H9 (cell line): ENCODE results near the gene ADRM1. TPM values are rescaled to one million over a fixed set of nuclear protein-coding genes. Genes with fewer than 3 reads are reported as not detected.

ENCODE experiments used
- DNase-seq: peaks from one replicate; pipeline ENCODE4 v3.0.0-alpha.2; 2017
- H2AFZ ChIP-seq: one replicate; pipeline ENCODE4 v1.6.1; 2013; ENCODE audit warnings: mild to moderate bottlenecking, low read length, control low read depth, moderate library complexity
- H2AK5ac ChIP-seq: 2 replicates; pipeline ENCODE4 v1.6.1; 2013; ENCODE audit warnings: low read length, control low read depth, mixed read lengths; ENCODE audit not compliant: insufficient read length
- H2BK120ac ChIP-seq: one replicate; pipeline ENCODE4 v1.6.1; 2013; ENCODE audit warnings: low read depth, mild to moderate bottlenecking, low read length, control low read depth, inconsistent platforms; ENCODE audit not compliant: poor library complexity, severe bottlenecking
- H2BK12ac ChIP-seq: 2 replicates; pipeline ENCODE4 v1.6.1; 2013; ENCODE audit warnings: low read length, control low read depth, mixed read lengths, low read depth; ENCODE audit not compliant: insufficient read length
- H2BK15ac ChIP-seq: 2 replicates; pipeline ENCODE4 v1.6.1; 2013; ENCODE audit warnings: low read depth, low read length, control low read depth
- H2BK20ac ChIP-seq: one replicate; pipeline ENCODE4 v1.6.1; 2013; ENCODE audit warnings: low read depth, mild to moderate bottlenecking, low read length, control low read depth, inconsistent platforms; ENCODE audit not compliant: poor library complexity, severe bottlenecking
- H2BK5ac ChIP-seq: 2 replicates; pipeline ENCODE4 v1.6.1; 2013; ENCODE audit warnings: low read length, control low read depth, mixed read lengths; ENCODE audit not compliant: insufficient read length
- H3K14ac ChIP-seq: 2 replicates; pipeline ENCODE4 v1.6.1; 2013; ENCODE audit warnings: low read length, control low read depth; ENCODE audit not compliant: insufficient read depth
- H3K18ac ChIP-seq: 2 replicates; pipeline ENCODE4 v1.6.1; 2013; ENCODE audit warnings: low read depth, mild to moderate bottlenecking, mixed read lengths, low read length, control low read depth; ENCODE audit not compliant: insufficient read length
- H3K23ac ChIP-seq: 2 replicates; pipeline ENCODE4 v1.6.1; 2013; ENCODE audit warnings: low read length, control low read depth, mixed read lengths, low read depth; ENCODE audit not compliant: insufficient read length
- H3K23me2 ChIP-seq: 2 replicates; pipeline ENCODE4 v1.6.1; 2013; ENCODE audit warnings: low read depth, mild to moderate bottlenecking, mixed read lengths, low read length, control low read depth; ENCODE audit not compliant: insufficient read length, poor library complexity, severe bottlenecking
- H3K27ac ChIP-seq: 2 replicates; pipeline ENCODE4 v1.5.1; 2013; ENCODE audit warnings: low read length, control low read depth, mixed read lengths, low read depth; ENCODE audit not compliant: insufficient read length
- H3K27me3 ChIP-seq: 2 replicates; pipeline ENCODE4 v1.6.1; 2013; ENCODE audit warnings: low read length, control low read depth, inconsistent platforms; ENCODE audit not compliant: insufficient read depth
- H3K4ac ChIP-seq: 2 replicates; pipeline ENCODE4 v1.6.1; 2013; ENCODE audit warnings: low read depth, mild to moderate bottlenecking, control low read depth, inconsistent platforms, low read length, moderate library complexity
- H3K4me1 ChIP-seq: 2 replicates; pipeline ENCODE4 v1.6.1; 2013; ENCODE audit warnings: low read length, control low read depth, inconsistent platforms; ENCODE audit not compliant: insufficient read depth
- H3K4me2 ChIP-seq: 2 replicates; pipeline ENCODE4 v1.6.1; 2013; ENCODE audit warnings: low read length, control low read depth, mixed read lengths; ENCODE audit not compliant: insufficient read length, insufficient read depth
- H3K56ac ChIP-seq: 2 replicates; pipeline ENCODE4 v1.6.1; 2013; ENCODE audit warnings: low read depth, mild to moderate bottlenecking, mixed read lengths, low read length, control low read depth; ENCODE audit not compliant: insufficient read length
- H3K79me1 ChIP-seq: 2 replicates; pipeline ENCODE4 v1.6.1; 2013; ENCODE audit warnings: low read depth, mild to moderate bottlenecking, moderate library complexity, low read length, control low read depth, inconsistent platforms; ENCODE audit not compliant: insufficient read depth, poor library complexity, severe bottlenecking
- H3K79me2 ChIP-seq: 2 replicates; pipeline ENCODE4 v1.6.1; 2013; ENCODE audit warnings: low read length, control low read depth, inconsistent platforms; ENCODE audit not compliant: insufficient read depth
- H3K9ac ChIP-seq: 2 replicates; pipeline ENCODE4 v1.6.1; 2013; ENCODE audit warnings: low read length, control low read depth, mixed read lengths; ENCODE audit not compliant: insufficient read length; ENCODE audit errors: extremely low read depth
- H3K9me3 ChIP-seq: one replicate; pipeline ENCODE4 v1.6.1; 2013; ENCODE audit warnings: low read depth, low read length, inconsistent platforms; ENCODE audit not compliant: control insufficient read depth
- H3T11ph ChIP-seq: one replicate; pipeline ENCODE4 v1.6.1; 2013; ENCODE audit warnings: mild to moderate bottlenecking, low read length, control low read depth, inconsistent platforms
- H4K20me1 ChIP-seq: one replicate; pipeline ENCODE4 v1.6.1; 2013; ENCODE audit not compliant: control insufficient read depth, insufficient read length, insufficient read depth
- H4K5ac ChIP-seq: 2 replicates; pipeline ENCODE4 v1.6.1; 2013; ENCODE audit warnings: low read depth, mild to moderate bottlenecking, mixed read lengths, low read length, control low read depth; ENCODE audit not compliant: insufficient read length
- H4K8ac ChIP-seq: replicated peaks from 2 replicates; pipeline ENCODE4 v1.6.1; 2013; ENCODE audit warnings: low read length, control low read depth, mixed read lengths, low read depth; ENCODE audit not compliant: insufficient read length
- H4K91ac ChIP-seq: 2 replicates; pipeline ENCODE4 v1.6.1; 2013; ENCODE audit warnings: low read depth, mild to moderate bottlenecking, moderate library complexity, mixed read lengths, low read length, control low read depth; ENCODE audit not compliant: insufficient read length
- H3K27ac Mint-ChIP-seq, 3 experiments: 2 replicates in 2 of 3; 3 replicates in 1 of 3; pipeline ENCODE4 v1.8.0; 2020 to 2021; ENCODE audit warnings: mixed read lengths in 3 of 3, mild to moderate bottlenecking in 1 of 3, moderate library complexity in 1 of 3
- H3K27me3 Mint-ChIP-seq: 2 replicates; pipeline ENCODE4 v1.8.0; 2021; ENCODE audit warnings: low read depth, mild to moderate bottlenecking, moderate library complexity, mixed read lengths
- H3K36me3 Mint-ChIP-seq, 3 experiments: 2 replicates in 2 of 3; 3 replicates in 1 of 3; pipeline ENCODE4 v1.8.0; 2020 to 2021; ENCODE audit warnings: low read depth in 3 of 3, mixed read lengths in 3 of 3; ENCODE audit not compliant: insufficient read depth in 1 of 3
- H3K4me1 Mint-ChIP-seq, 2 experiments: 2 replicates each; pipeline ENCODE4 v1.8.0; 2020; ENCODE audit warnings: mixed read lengths in 2 of 2
- H3K4me3 Mint-ChIP-seq, 2 experiments: 2 replicates in 1 of 2; 3 replicates in 1 of 2; pipeline ENCODE4 v1.8.0; 2020 to 2021; ENCODE audit warnings: mild to moderate bottlenecking in 2 of 2, mixed read lengths in 2 of 2, moderate library complexity in 1 of 2
- H3K9me3 Mint-ChIP-seq, 2 experiments: 2 replicates in 1 of 2; 3 replicates in 1 of 2; pipeline ENCODE4 v1.8.0; 2020; ENCODE audit warnings: mild to moderate bottlenecking in 2 of 2, mixed read lengths in 2 of 2, moderate library complexity in 1 of 2
- CTCF ChIP-seq: fragments of 200-600 bp; sonication (generic); conservative IDR thresholded peaks from 3 replicates; pipeline ENCODE4 v1.8.0; 2021; ENCODE audit warnings: antibody characterized with exemption, mild to moderate bottlenecking
- WGBS: extraction: QIAGEN DNeasy Blood & Tissue Kit; methylation state at CpG from one replicate; pipeline ENCODE4 v1.1.7; 2013; ENCODE audit warnings: missing lambda C conversion rate, low lambda C conversion rate, mixed read lengths; ENCODE audit not compliant: insufficient read length; ENCODE audit errors: extremely low coverage; 5-methylcytosine and 5-hydroxymethylcytosine counted together
- total RNA-seq: library from RNA; stranded (reverse); gene quantifications from 2 replicates; pipeline ENCODE4 v1.2.1, GENCODE V29; 2021

Gene ADRM1
- total RNA-seq, 1 experiment from 2014 or later = 153 TPM

GRCh38 chr20:62284448-62284847 lies 18.3 kb upstream of the ADRM1 start:
- Histone ChIP-seq H3K14ac (no peak overlapping the region), H3K79me1 (no peaks in the 10 kb centered on the region), H3K27me3 (no peaks in the 10 kb centered on the region), H4K20me1 (no peaks in the 10 kb centered on the region), H3K4me1 (no peaks in the 10 kb centered on the region), H3T11ph (no peak overlapping the region), H2BK12ac (no peak overlapping the region), H3K9ac (no peak overlapping the region), H4K5ac (no peak overlapping the region), H3K9me3 (no peaks in the 10 kb centered on the region), H3K27ac (no peak overlapping the region), H4K8ac (no peak overlapping the region), H4K91ac (no peak overlapping the region), H3K4ac (no peak overlapping the region), H2BK20ac (no peak overlapping the region), H2BK120ac (no peak overlapping the region), H3K18ac (no peak overlapping the region), H3K56ac (no peak overlapping the region), H2BK15ac (no peak overlapping the region), H3K23me2 (no peaks in the 10 kb centered on the region), H3K4me2 (no peak overlapping the region), H2BK5ac (no peak overlapping the region), H2AFZ (no peak overlapping the region), H2AK5ac (no peak overlapping the region), H3K79me2 (no peaks in the 10 kb centered on the region), H3K23ac (no peak overlapping the region)
- no peak for TF ChIP-seq CTCF
- Mint-ChIP-seq H3K9me3 (no peaks in the 10 kb centered on the region; a peak in 1 of 5 replicates), H3K27me3 (no peaks in the 10 kb centered on the region), H3K4me3 (no peak overlapping the region), H3K4me1 (no peaks in the 10 kb centered on the region), H3K27ac (no peak overlapping the region), H3K36me3 (peaks cover 13 to 61% (median 51%) of the 10 kb centered on the region in 3 experiments; a peak in 6 of 7 replicates)
- no CpG with 5 or more reads among the region's 6 CpGs for WGBS
- DNase-seq = no peak
